Measurements from ENCODE around the gene CALML5.

GRCh38 chr10:5531558-5532306 lies 32.4 kb upstream of the CALML5 start:
- TF ChIP-seq CTCF (IDR thresholded peaks at IDR 0.05) (no peak), ZNF121 (CRISPR knock-in tag; IDR thresholded peaks at IDR 0.05) (no peak), MAX (CRISPR knock-in tag; IDR thresholded peaks at IDR 0.05) (no peak), FOXK1 (CRISPR knock-in tag; IDR thresholded peaks at IDR 0.05) (no peak), SMAD3 (CRISPR knock-in tag; IDR thresholded peaks at IDR 0.05; ENCODE audit: borderline replicate concordance) (no peak)

Measured in WTC11 (cell line).